Measurements from ENCODE around the gene BICDL2.
A peak's percentile ranks its signal among the peaks of the same experiment; 100 is the strongest.

Gene BICDL2

GRCh38 chr16:3004319-3004718 is 32.4 kb downstream of the BICDL2 start (continued):
- no peak for TF ChIP-seq POU6F1 (CRISPR knock-in tag; IDR thresholded peaks at IDR 0.05; ENCODE audit: borderline replicate concordance, low read depth)
- TF ChIP-seq SNAI2 (CRISPR knock-in tag; IDR thresholded peaks at IDR 0.05): no peak
- no peak for TF ChIP-seq TCF4 (CRISPR knock-in tag; IDR thresholded peaks at IDR 0.05; ENCODE audit: borderline replicate concordance)
- TF ChIP-seq CSRNP3 (CRISPR knock-in tag; IDR thresholded peaks at IDR 0.05): no peak
- no peak for TF ChIP-seq RARB (CRISPR knock-in tag; IDR thresholded peaks at IDR 0.05)
- no peak for TF ChIP-seq CREB5 (CRISPR knock-in tag; IDR thresholded peaks at IDR 0.05; ENCODE audit: low read depth)

- no peak for TF ChIP-seq PPARA (CRISPR knock-in tag; IDR thresholded peaks at IDR 0.05; ENCODE audit: borderline replicate concordance)
- no peak for TF ChIP-seq ZNF70 (CRISPR knock-in tag; IDR thresholded peaks at IDR 0.05)
- TF ChIP-seq CSRNP3 (CRISPR knock-in tag; IDR thresholded peaks at IDR 0.05): no peak
- TF ChIP-seq ZC3H10 (CRISPR knock-in tag; IDR thresholded peaks at IDR 0.05): no peak
- TF ChIP-seq BACH2 (CRISPR knock-in tag; IDR thresholded peaks at IDR 0.05; ENCODE audit: borderline replicate concordance): no peak
- no peak for TF ChIP-seq TOX (CRISPR knock-in tag; IDR thresholded peaks at IDR 0.05; ENCODE audit: borderline replicate concordance)
- no peak for TF ChIP-seq RARB (CRISPR knock-in tag; IDR thresholded peaks at IDR 0.05)
- TF ChIP-seq ZFP3 (CRISPR knock-in tag; IDR thresholded peaks at IDR 0.05): no peak
- TF ChIP-seq TCF4 (CRISPR knock-in tag; IDR thresholded peaks at IDR 0.05; ENCODE audit: borderline replicate concordance): no peak
- no peak for TF ChIP-seq SNAI2 (CRISPR knock-in tag; IDR thresholded peaks at IDR 0.05)
- no peak for TF ChIP-seq PATZ1 (CRISPR knock-in tag; IDR thresholded peaks at IDR 0.05; ENCODE audit: borderline replicate concordance)
- no peak for TF ChIP-seq ARNTL (CRISPR knock-in tag; IDR thresholded peaks at IDR 0.05; ENCODE audit: borderline replicate concordance, low read depth)
- no peak for TF ChIP-seq POU6F1 (CRISPR knock-in tag; IDR thresholded peaks at IDR 0.05; ENCODE audit: borderline replicate concordance, low read depth)
- no peak for TF ChIP-seq ZNF565 (CRISPR knock-in tag; conservative IDR thresholded peaks at IDR 0.05; ENCODE audit: low read depth)
- TF ChIP-seq GLIS3 (CRISPR knock-in tag; IDR thresholded peaks at IDR 0.05): no peak
- TF ChIP-seq CSDC2 (CRISPR knock-in tag; IDR thresholded peaks at IDR 0.05): no peak
- TF ChIP-seq ZFP30 (CRISPR knock-in tag; IDR thresholded peaks at IDR 0.05): no peak
- no peak for TF ChIP-seq ESRRG (CRISPR knock-in tag; IDR thresholded peaks at IDR 0.05)
- TF ChIP-seq TSHZ2 (CRISPR knock-in tag; IDR thresholded peaks at IDR 0.05): no peak
- peak; percentile 99 for ATAC-seq
Observed at GRCh38 chr16:3003582-3004270, 33.0 kb downstream of the BICDL2 start.

Measured in SK-N-SH treated with all-trans-retinoic acid at 6 μM for 48 hours (cell line).